GM18507 (cell line): ENCODE results near the gene CAMTA1.
"Not testable (repeated sequence)": the region's sequence is repeated elsewhere in the genome, so short reads cannot be mapped to it uniquely, and the experiment has no call there.

Source experiments
- DNase-seq: peaks from one replicate; pipeline ENCODE4 v3.0.0; 2011; ENCODE audit warnings: low read depth; ENCODE audit not compliant: insufficient read length; ENCODE audit errors: extremely low spot score
- FAIRE-seq: peaks from 2 replicates; lab custom pipeline; 2011; peaks lifted over from hg19 to GRCh38; lab: Jason Lieb, UNC

Gene CAMTA1

GRCh38 chr1:6918186-6918924 is 133.1 kb downstream of the CAMTA1 start:
- FAIRE-seq: no peak
- DNase-seq: no peak

- no peak for FAIRE-seq
- no peak for DNase-seq
These were observed 133.8 kb downstream of the CAMTA1 start for GRCh38 chr1:6918925-6919511.

- not testable (repeated sequence) for DNase-seq, FAIRE-seq
These were observed 136.3 kb downstream of the CAMTA1 start for GRCh38 chr1:6921506-6921905.

GRCh38 chr1:6922096-6922931 is 137.1 kb downstream of the CAMTA1 start:
- DNase-seq (no peak), FAIRE-seq (no peak)

GRCh38 chr1:6923012-6923411 is 137.8 kb downstream of the CAMTA1 start:
- FAIRE-seq: no peak
- no peak for DNase-seq

GRCh38 chr1:6923416-6923815 is 138.2 kb downstream of the CAMTA1 start:
- FAIRE-seq: no peak

GRCh38 chr1:6923955-6924881 is 139.0 kb downstream of the CAMTA1 start:
- DNase-seq (no peak), FAIRE-seq (no peak)

More at GRCh38 chr1:6923416-6923815, 138.2 kb downstream of the CAMTA1 start:
- no peak for DNase-seq

GRCh38 chr1:6924891-6925290 is 139.6 kb downstream of the CAMTA1 start:
- FAIRE-seq (no peak), DNase-seq (no peak)

- FAIRE-seq: no peak
- DNase-seq: no peak
These were observed 142.4 kb downstream of the CAMTA1 start for GRCh38 chr1:6927626-6928025.

- no peak for DNase-seq
- FAIRE-seq: no peak
These were observed 143.0 kb downstream of the CAMTA1 start for GRCh38 chr1:6928106-6928885.

GRCh38 chr1:6930732-6931300 is 145.6 kb downstream of the CAMTA1 start:
- FAIRE-seq: no peak
- DNase-seq: no peak

GRCh38 chr1:6935361-6935883 is 150.2 kb downstream of the CAMTA1 start:
- DNase-seq (no peak), FAIRE-seq (no peak)

- FAIRE-seq: no peak
- no peak for DNase-seq
These were observed 150.8 kb downstream of the CAMTA1 start for GRCh38 chr1:6935911-6936690.

GRCh38 chr1:6937048-6937447 is 151.8 kb downstream of the CAMTA1 start:
- FAIRE-seq: no peak
- DNase-seq: no peak

GRCh38 chr1:6939363-6939762 is 154.1 kb downstream of the CAMTA1 start:
- no peak for FAIRE-seq
- DNase-seq: no peak

GRCh38 chr1:6941786-6942185 is 156.5 kb downstream of the CAMTA1 start:
- no peak for FAIRE-seq
- DNase-seq: no peak

GRCh38 chr1:6942990-6943389 is 157.7 kb downstream of the CAMTA1 start:
- FAIRE-seq (no peak), DNase-seq (no peak)
